GM23338 (cell line): ENCODE measurements around the gene CEP72. TPM values are rescaled to one million over a fixed set of nuclear protein-coding genes. Genes with fewer than 3 reads are reported as not detected.

Experiments used
- ATAC-seq: fragments of 200-7000 bp; cut with Tn5 transposase; 3 replicates; pipeline ENCODE4 v1.9.1; 2020
- DNase-seq: peaks from one replicate; pipeline ENCODE4 v3.0.0-alpha.2; 2015; ENCODE audit warnings: low spot score
- H2AFZ ChIP-seq: fragments of 200-600 bp; sonication (generic); 2 replicates; pipeline ENCODE4 v1.8.0; 2016; ENCODE audit warnings: antibody characterized with exemption, mild to moderate bottlenecking, moderate library complexity
- H3F3A ChIP-seq: fragments of 200-600 bp; sonication (generic); replicated peaks from 2 replicates; pipeline ENCODE4 v1.8.0; 2017; ENCODE audit warnings: antibody characterized with exemption, mixed run types, low read depth
- H3K27ac ChIP-seq: fragments of 200-600 bp; sonication (generic); 2 replicates; pipeline ENCODE4 v1.6.1; 2016; ENCODE audit warnings: low read depth
- H3K27me3 ChIP-seq: fragments of 200-600 bp; sonication (generic); 2 replicates; pipeline ENCODE4 v1.8.0; 2016; ENCODE audit warnings: mild to moderate bottlenecking, mixed run types, moderate library complexity; ENCODE audit not compliant: insufficient read depth
- H3K36me3 ChIP-seq: fragments of 200-600 bp; sonication (generic); 2 replicates; pipeline ENCODE4 v1.8.0; 2016; ENCODE audit warnings: mild to moderate bottlenecking; ENCODE audit not compliant: insufficient read depth
- H3K4me1 ChIP-seq: fragments of 200-600 bp; sonication (generic); 2 replicates; pipeline ENCODE4 v1.8.0; 2016; ENCODE audit warnings: mild to moderate bottlenecking, moderate library complexity; ENCODE audit not compliant: insufficient read depth
- H3K4me2 ChIP-seq: fragments of 200-600 bp; sonication (generic); 2 replicates; pipeline ENCODE4 v1.7.1; 2017; ENCODE audit warnings: mixed run types
- H3K4me3 ChIP-seq: fragments of 200-600 bp; sonication (generic); 2 replicates; pipeline ENCODE4 v1.6.1; 2016; ENCODE audit warnings: mixed run types
- H3K79me2 ChIP-seq: fragments of 200-600 bp; sonication (generic); replicated peaks from 2 replicates; pipeline ENCODE4 v1.8.0; 2017; ENCODE audit warnings: mild to moderate bottlenecking; ENCODE audit not compliant: insufficient read depth
- H3K9me2 ChIP-seq: fragments of 200-600 bp; sonication (generic); 2 replicates; pipeline ENCODE4 v1.8.0; 2017; ENCODE audit not compliant: insufficient read depth
- H4K20me1 ChIP-seq: fragments of 200-600 bp; sonication (generic); replicated peaks from 2 replicates; pipeline ENCODE4 v1.8.0; 2017; ENCODE audit warnings: mild to moderate bottlenecking; ENCODE audit not compliant: insufficient read depth
- H3K27ac Mint-ChIP-seq: 2 replicates; pipeline ENCODE4 v1.8.0; 2020; ENCODE audit warnings: inconsistent platforms, mild to moderate bottlenecking, moderate library complexity, mixed read lengths
- H3K27me3 Mint-ChIP-seq: 3 replicates; pipeline ENCODE4 v1.8.0; 2022; ENCODE audit warnings: low read depth, mild to moderate bottlenecking, moderate library complexity, mixed read lengths, inconsistent platforms; ENCODE audit not compliant: insufficient read depth, poor library complexity
- H3K36me3 Mint-ChIP-seq: 3 replicates; pipeline ENCODE4 v1.8.0; 2021; ENCODE audit warnings: low read depth, mild to moderate bottlenecking, inconsistent platforms, moderate library complexity, mixed read lengths
- H3K4me1 Mint-ChIP-seq: 3 replicates; pipeline ENCODE4 v1.8.0; 2020; ENCODE audit warnings: mild to moderate bottlenecking, inconsistent platforms, mixed read lengths
- H3K4me3 Mint-ChIP-seq: 3 replicates; pipeline ENCODE4 v1.8.0; 2021; ENCODE audit warnings: moderate library complexity, mild to moderate bottlenecking, inconsistent platforms, mixed read lengths
- H3K9me3 Mint-ChIP-seq: 3 replicates; pipeline ENCODE4 v1.8.0; 2020; ENCODE audit warnings: moderate library complexity, mild to moderate bottlenecking, inconsistent platforms, mixed read lengths
- CREB1 ChIP-seq: fragments of 250-450 bp; sonication (Bioruptor Pico); IDR thresholded peaks from 2 replicates; pipeline ENCODE4 v1.5.0; 2020; ENCODE audit warnings: low read depth, mild to moderate bottlenecking, moderate library complexity
- EZH2 ChIP-seq: fragments of 200-600 bp; sonication (generic); IDR thresholded peaks from one replicate; pipeline ENCODE4 v1.8.0; 2017; ENCODE audit warnings: antibody characterized with exemption, mild to moderate bottlenecking, low read depth; ENCODE audit not compliant: unreplicated experiment
- JUNB ChIP-seq: IDR thresholded peaks from one replicate; pipeline ENCODE4 v1.6.1; 2016; ENCODE audit warnings: antibody characterized with exemption; ENCODE audit not compliant: unreplicated experiment
- POLR2AphosphoS5 ChIP-seq: IDR thresholded peaks from 2 replicates; pipeline ENCODE4 v1.6.1; 2016; ENCODE audit warnings: antibody characterized with exemption, low read depth
- REST ChIP-seq: IDR thresholded peaks from one replicate; pipeline ENCODE4 v1.6.1; 2018; ENCODE audit warnings: antibody characterized with exemption; ENCODE audit not compliant: unreplicated experiment
- STAT1 ChIP-seq: IDR thresholded peaks from one replicate; pipeline ENCODE4 v1.6.1; 2016; ENCODE audit warnings: antibody characterized with exemption; ENCODE audit not compliant: unreplicated experiment
- ZNF114 ChIP-seq: fragments of 250-450 bp; sonication (Bioruptor Pico); IDR thresholded peaks from 2 replicates; pipeline ENCODE4 v1.5.0; 2020; ENCODE audit warnings: mild to moderate bottlenecking, moderate library complexity
- polyA plus RNA-seq: library from polyadenylated mRNA; unstranded; fragments of >200 nt; fragmentation: Nextera tagmentation; extraction: Ambion mirVana; gene quantifications from 2 replicates; pipeline ENCODE4 v1.2.1, GENCODE V29; 2016
- total RNA-seq: library from RNA; depleted of rRNA; stranded (reverse); fragments of >200 nt; shearing (Covaris generic); gene quantifications from 2 replicates; pipeline ENCODE4 v1.2.3, GENCODE V29; 2014
- TF ChIP-seq, protein P1 (sequence below), 2 experiments: fragments of 200-600 bp in 1 of 2; sonication (generic) in 1 of 2; conservative IDR thresholded peaks; 2 replicates each; pipeline versions ENCODE4 v1.5.1 to v1.6.1; 2016 to 2017; ENCODE audit warnings: antibody characterized with exemption in 2 of 2, low read depth in 2 of 2, mild to moderate bottlenecking in 2 of 2, moderate library complexity in 1 of 2

Gene CEP72
- total and polyA plus RNA-seq, 2 experiments from 2014 or later = 15.5 to 27.1 TPM

DNA sequence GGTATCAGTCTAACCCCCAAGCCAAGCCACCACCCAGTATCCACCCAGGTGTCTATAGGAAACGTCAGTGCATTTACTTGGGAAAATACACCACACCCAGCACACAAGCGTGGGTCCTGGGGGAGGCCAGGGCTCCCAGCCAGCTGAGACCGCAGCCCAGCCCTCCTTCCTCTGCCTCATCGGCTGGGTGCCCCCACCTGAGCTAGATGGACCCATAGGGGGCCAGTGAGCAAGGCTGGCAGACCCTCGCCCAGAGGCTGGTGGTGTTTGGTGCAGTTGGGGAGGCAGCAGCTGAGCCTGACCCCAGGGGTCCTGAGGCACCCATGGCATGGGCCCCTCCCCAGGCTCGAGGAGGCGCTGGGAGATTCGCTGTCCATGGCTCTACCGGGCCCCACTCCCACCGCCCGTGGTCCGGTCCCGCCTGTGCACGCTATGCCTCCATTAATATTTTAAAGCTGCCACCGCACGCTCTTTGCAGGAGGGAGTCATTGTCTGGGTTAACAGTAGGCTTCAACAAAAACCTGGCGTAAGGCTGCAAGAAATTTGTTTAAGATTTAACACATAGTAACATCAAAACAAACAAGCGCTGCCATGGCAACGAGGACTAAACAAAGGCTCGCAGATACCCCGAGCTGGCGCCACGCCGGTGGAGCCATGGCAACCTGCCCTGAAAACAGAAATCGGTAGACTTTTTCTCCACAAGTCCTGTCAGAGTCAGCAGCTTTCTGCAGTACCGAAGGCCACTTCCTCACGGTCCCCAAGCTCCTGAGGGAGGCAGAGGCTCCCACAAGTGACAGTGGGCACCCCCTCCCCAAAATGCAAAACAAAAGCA lies 60.4 kb downstream of the CEP72 start:
- Mint-ChIP-seq H3K9me3 (peaks cover 2% of the 10 kb centered on the region; the same call in 1 of the 3 replicates), H3K27me3 (peaks cover 21% of the 10 kb centered on the region), H3K4me1 (peaks cover 6% of the 10 kb centered on the region), H3K36me3 (peaks cover 2% of the 10 kb centered on the region), H3K4me3 (peak overlapping the region; percentile 24; the same call in 1 of the 3 replicates), H3K27ac (no peak overlapping the region)
- H3F3A ChIP-seq = no peaks in the 10 kb centered on the region
- H3K4me1 ChIP-seq = no peaks in the 10 kb centered on the region
- no peaks in the 10 kb centered on the region for H3K9me2 ChIP-seq
- no peaks in the 10 kb centered on the region for H3K36me3 ChIP-seq
- H2AFZ ChIP-seq = no peak overlapping the region
- H3K27ac ChIP-seq = no peak overlapping the region
- H4K20me1 ChIP-seq = peaks cover 5% of the 10 kb centered on the region; the same call in 1 of the 2 replicates
- H3K79me2 ChIP-seq = no peaks in the 10 kb centered on the region
- no peak overlapping the region for H3K4me3 ChIP-seq
- DNase-seq (peak; percentile 93), ATAC-seq (no peak)
- H3K4me2 ChIP-seq = no peak overlapping the region
- TF ChIP-seq POLR2AphosphoS5 (0 out of 2 replicates have a peak, but pooled peaks have one; percentile 9), ZNF114 (CRISPR knock-in tag) (no peak)
- TF ChIP-seq, protein P1, sequence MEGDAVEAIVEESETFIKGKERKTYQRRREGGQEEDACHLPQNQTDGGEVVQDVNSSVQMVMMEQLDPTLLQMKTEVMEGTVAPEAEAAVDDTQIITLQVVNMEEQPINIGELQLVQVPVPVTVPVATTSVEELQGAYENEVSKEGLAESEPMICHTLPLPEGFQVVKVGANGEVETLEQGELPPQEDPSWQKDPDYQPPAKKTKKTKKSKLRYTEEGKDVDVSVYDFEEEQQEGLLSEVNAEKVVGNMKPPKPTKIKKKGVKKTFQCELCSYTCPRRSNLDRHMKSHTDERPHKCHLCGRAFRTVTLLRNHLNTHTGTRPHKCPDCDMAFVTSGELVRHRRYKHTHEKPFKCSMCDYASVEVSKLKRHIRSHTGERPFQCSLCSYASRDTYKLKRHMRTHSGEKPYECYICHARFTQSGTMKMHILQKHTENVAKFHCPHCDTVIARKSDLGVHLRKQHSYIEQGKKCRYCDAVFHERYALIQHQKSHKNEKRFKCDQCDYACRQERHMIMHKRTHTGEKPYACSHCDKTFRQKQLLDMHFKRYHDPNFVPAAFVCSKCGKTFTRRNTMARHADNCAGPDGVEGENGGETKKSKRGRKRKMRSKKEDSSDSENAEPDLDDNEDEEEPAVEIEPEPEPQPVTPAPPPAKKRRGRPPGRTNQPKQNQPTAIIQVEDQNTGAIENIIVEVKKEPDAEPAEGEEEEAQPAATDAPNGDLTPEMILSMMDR (conservative IDR thresholded peaks at IDR 0.05; ENCODE audit: low read depth in 2 of 2) = no peak
- H3K27me3 ChIP-seq = 0 out of 2 replicates have a peak, but pooled peaks cover 4% of the 10 kb centered on the region

GRCh38 chr5:673161-673830 lies 61.2 kb downstream of the CEP72 start:
- Histone ChIP-seq H3K4me1 (no peaks in the 10 kb centered on the region), H3K27me3 (0 out of 2 replicates have a peak, but pooled peaks cover 4% of the 10 kb centered on the region), H3K36me3 (no peaks in the 10 kb centered on the region), H3K4me3 (no peak overlapping the region), H3K27ac (no peak overlapping the region), H3F3A (no peaks in the 10 kb centered on the region), H3K9me2 (no peaks in the 10 kb centered on the region), H2AFZ (no peak overlapping the region), H3K79me2 (no peaks in the 10 kb centered on the region), H3K4me2 (no peak overlapping the region), H4K20me1 (peaks cover 5% of the 10 kb centered on the region; the same call in 1 of the 2 replicates)
- ATAC-seq (no peak), DNase-seq (no peak)
- H3K36me3 Mint-ChIP-seq = no peaks in the 10 kb centered on the region; the same call in 2 of the 3 replicates
- peak overlapping the region; percentile 24; the same call in 1 of the 3 replicates for H3K4me3 Mint-ChIP-seq
- H3K27me3 Mint-ChIP-seq = peaks cover 22% of the 10 kb centered on the region
- no peak for TF ChIP-seq STAT1
- no peak for TF ChIP-seq EZH2
- TF ChIP-seq, protein P1 (conservative IDR thresholded peaks at IDR 0.05; ENCODE audit: low read depth in 2 of 2) = no peak
- no peak for TF ChIP-seq CREB1
- TF ChIP-seq REST = no peak
- TF ChIP-seq POLR2AphosphoS5 = no peak
- no peak for TF ChIP-seq JUNB
- H3K9me3 Mint-ChIP-seq = peaks cover 2% of the 10 kb centered on the region; the same call in 1 of the 3 replicates
- peaks cover 6% of the 10 kb centered on the region for H3K4me1 Mint-ChIP-seq
- no peak overlapping the region for H3K27ac Mint-ChIP-seq
